ENCODE results near the gene PRKACG. TPM values are rescaled to one million over a fixed set of nuclear protein-coding genes. Genes with fewer than 3 reads are reported as not detected.
A peak's percentile ranks its signal among the peaks of the same experiment; 100 is the strongest.

Gene PRKACG
- total RNA-seq, 6 donors from 2014 or later = not detected

DNA sequence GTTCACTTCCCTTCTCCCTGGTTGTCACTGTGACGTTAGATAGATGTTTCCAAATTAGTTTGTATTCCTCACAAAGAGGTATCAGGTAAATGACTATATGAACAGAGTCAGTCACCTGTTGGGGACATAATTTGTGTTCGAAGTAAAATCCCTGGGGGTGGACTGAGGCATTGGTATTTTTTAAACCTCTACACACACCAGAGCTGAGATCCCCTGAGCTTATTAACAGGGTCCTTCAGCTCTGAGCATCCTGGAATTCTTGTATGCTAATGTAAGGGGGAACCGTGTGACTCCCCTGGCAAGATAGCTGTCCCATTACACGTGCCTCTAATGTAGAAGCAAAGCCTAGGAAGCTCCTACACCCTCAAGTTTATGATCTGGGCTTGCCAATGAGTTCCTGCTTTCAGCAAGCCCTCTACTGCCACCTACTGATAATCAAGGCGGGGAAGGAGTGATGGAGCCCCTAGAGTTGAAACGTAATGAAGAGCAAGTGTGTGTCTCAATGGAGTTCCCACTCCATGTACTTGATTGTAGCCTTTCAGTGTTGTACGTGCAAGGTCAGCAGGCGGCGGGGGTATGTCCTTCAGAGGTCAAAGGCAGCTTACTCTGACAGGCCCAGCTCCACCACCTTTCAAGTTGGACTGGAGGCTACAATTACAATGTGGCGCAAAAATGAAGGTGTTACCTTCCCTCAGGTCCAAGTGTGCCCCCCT lies 14.4 kb downstream of the PRKACG start:
- DNase-seq (peak in 1 of 2 donors; percentile 56), ATAC-seq (ENCODE audit: low FRiP score in 2 of 2) (peak; percentile 78 to 90)
- Histone ChIP-seq H3K27me3 (no peaks in the 10 kb centered on the region), H3K27ac (peak overlapping the region; percentile 8 to 70 (median 42)), H3K4me3 (no peak overlapping the region), H3K4me1 (peaks cover 0 to 16% (median 6%) of the 10 kb centered on the region in 4 donors), H3K36me3 (no peaks in the 10 kb centered on the region), H3K9me3 (no peaks in the 10 kb centered on the region)
- 37 to 45% methylated on average over 10 of the region's 10 CpGs for WGBS, 2 donors
- TF ChIP-seq POLR2AphosphoS5 (IDR thresholded peaks at IDR 0.05) = no peak
- no peak for TF ChIP-seq POLR2A (IDR thresholded peaks at IDR 0.05)
- TF ChIP-seq, protein P1, sequence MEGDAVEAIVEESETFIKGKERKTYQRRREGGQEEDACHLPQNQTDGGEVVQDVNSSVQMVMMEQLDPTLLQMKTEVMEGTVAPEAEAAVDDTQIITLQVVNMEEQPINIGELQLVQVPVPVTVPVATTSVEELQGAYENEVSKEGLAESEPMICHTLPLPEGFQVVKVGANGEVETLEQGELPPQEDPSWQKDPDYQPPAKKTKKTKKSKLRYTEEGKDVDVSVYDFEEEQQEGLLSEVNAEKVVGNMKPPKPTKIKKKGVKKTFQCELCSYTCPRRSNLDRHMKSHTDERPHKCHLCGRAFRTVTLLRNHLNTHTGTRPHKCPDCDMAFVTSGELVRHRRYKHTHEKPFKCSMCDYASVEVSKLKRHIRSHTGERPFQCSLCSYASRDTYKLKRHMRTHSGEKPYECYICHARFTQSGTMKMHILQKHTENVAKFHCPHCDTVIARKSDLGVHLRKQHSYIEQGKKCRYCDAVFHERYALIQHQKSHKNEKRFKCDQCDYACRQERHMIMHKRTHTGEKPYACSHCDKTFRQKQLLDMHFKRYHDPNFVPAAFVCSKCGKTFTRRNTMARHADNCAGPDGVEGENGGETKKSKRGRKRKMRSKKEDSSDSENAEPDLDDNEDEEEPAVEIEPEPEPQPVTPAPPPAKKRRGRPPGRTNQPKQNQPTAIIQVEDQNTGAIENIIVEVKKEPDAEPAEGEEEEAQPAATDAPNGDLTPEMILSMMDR (IDR thresholded peaks at IDR 0.05) = peak; percentile 59 to 76 (median 66)
- TF ChIP-seq EP300 (IDR thresholded peaks at IDR 0.05) = no peak

- ATAC-seq (ENCODE audit: low FRiP score in 2 of 2) (no peak), DNase-seq (no peak)
- H3K36me3 ChIP-seq = no peaks in the 10 kb centered on the region
- H3K4me3 ChIP-seq = no peak overlapping the region
- H3K27ac ChIP-seq = peak overlapping the region; percentile 8 to 70 (median 42)
- peaks cover 0 to 16% (median 6%) of the 10 kb centered on the region in 4 donors for H3K4me1 ChIP-seq
- H3K9me3 ChIP-seq = no peaks in the 10 kb centered on the region
- H3K27me3 ChIP-seq = no peaks in the 10 kb centered on the region
- 51 to 60% methylated on average over 5 of the region's 5 CpGs for WGBS, 2 donors
- TF ChIP-seq, protein P1 (IDR thresholded peaks at IDR 0.05) = no peak
- TF ChIP-seq POLR2AphosphoS5 (IDR thresholded peaks at IDR 0.05) (no peak), EP300 (IDR thresholded peaks at IDR 0.05) (no peak), POLR2A (IDR thresholded peaks at IDR 0.05) (no peak)
Measured at GRCh38 chr9:68998812-68999211, 15.1 kb downstream of the PRKACG start.

GRCh38 chr9:68998385-68998784 lies 15.5 kb downstream of the PRKACG start:
- H3K36me3 ChIP-seq = no peaks in the 10 kb centered on the region
- TF ChIP-seq EP300 (IDR thresholded peaks at IDR 0.05) = no peak
- TF ChIP-seq POLR2A (IDR thresholded peaks at IDR 0.05) = no peak
- TF ChIP-seq POLR2AphosphoS5 (IDR thresholded peaks at IDR 0.05) = no peak
- TF ChIP-seq, protein P1 (IDR thresholded peaks at IDR 0.05) = no peak
- no peak for ATAC-seq (ENCODE audit: low FRiP score in 2 of 2)
- peaks cover 0 to 16% (median 6%) of the 10 kb centered on the region in 4 donors for H3K4me1 ChIP-seq
- peak overlapping the region; percentile 2 to 70 (median 42) for H3K27ac ChIP-seq
- no peak for DNase-seq
- WGBS, 2 donors = 49 to 53% methylated on average over 4 of the region's 4 CpGs
- no peaks in the 10 kb centered on the region for H3K27me3 ChIP-seq
- no peaks in the 10 kb centered on the region for H3K9me3 ChIP-seq
- H3K4me3 ChIP-seq = no peak overlapping the region

DNA sequence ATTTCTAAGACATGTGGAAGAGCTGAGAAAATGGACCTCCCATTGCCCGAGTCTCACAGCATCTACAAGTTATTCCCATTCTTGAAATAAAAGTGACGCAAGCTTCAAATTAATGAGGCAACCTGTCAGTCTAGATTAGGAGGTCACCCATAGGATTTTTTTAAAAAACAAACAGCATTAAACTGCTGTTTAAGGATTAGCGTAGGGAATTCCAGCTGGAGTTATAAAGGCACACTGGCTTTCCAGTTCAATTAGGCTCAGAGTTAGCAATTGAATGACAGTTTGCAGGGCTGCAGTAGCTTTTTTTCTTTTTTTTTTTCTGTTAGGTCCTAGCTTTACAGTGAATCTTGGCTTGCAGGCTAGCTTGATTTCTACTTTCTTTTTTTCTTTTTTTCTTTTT lies 16.2 kb downstream of the PRKACG start:
- 68 to 73% methylated on average over 3 of the region's 3 CpGs for WGBS, 2 donors
- no peak for ATAC-seq (ENCODE audit: low FRiP score in 2 of 2)
- H3K4me3 ChIP-seq = no peak overlapping the region

More for the DNA sequence above, 16.2 kb downstream of the PRKACG start:
- TF ChIP-seq, protein P1 (IDR thresholded peaks at IDR 0.05) = no peak
- TF ChIP-seq EP300 (IDR thresholded peaks at IDR 0.05) (no peak), POLR2AphosphoS5 (IDR thresholded peaks at IDR 0.05) (no peak), POLR2A (IDR thresholded peaks at IDR 0.05) (no peak)
- Histone ChIP-seq H3K9me3 (no peaks in the 10 kb centered on the region), H3K36me3 (no peaks in the 10 kb centered on the region), H3K27me3 (no peaks in the 10 kb centered on the region), H3K4me1 (peaks cover 0 to 16% (median 6%) of the 10 kb centered on the region in 4 donors), H3K27ac (peak overlapping the region in 2 of 4 donors; percentile 36 to 70)
- no peak for DNase-seq
